Measurements from ENCODE around the gene SCYGR2.

DNA sequence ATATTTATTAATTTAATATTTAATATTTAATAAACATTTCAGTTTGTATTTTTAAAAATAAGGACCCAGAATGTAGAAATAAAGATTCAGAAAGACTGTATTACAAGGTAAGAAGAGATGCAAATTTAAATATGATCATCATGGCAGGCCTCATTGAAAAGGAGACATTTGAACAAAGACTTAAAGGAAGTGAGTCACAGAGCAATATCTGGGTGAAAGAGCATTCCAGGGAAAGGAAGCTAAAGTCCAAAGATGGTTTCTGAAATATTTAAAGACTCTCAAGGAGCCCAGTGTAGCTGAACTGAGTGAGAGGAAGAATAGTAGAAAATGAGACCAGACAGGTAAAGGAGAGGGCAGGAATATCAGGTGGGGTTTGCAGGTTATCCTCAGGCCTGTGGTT, 24.5 kb downstream of the SCYGR2 start:
- TF ChIP-seq, protein P1, sequence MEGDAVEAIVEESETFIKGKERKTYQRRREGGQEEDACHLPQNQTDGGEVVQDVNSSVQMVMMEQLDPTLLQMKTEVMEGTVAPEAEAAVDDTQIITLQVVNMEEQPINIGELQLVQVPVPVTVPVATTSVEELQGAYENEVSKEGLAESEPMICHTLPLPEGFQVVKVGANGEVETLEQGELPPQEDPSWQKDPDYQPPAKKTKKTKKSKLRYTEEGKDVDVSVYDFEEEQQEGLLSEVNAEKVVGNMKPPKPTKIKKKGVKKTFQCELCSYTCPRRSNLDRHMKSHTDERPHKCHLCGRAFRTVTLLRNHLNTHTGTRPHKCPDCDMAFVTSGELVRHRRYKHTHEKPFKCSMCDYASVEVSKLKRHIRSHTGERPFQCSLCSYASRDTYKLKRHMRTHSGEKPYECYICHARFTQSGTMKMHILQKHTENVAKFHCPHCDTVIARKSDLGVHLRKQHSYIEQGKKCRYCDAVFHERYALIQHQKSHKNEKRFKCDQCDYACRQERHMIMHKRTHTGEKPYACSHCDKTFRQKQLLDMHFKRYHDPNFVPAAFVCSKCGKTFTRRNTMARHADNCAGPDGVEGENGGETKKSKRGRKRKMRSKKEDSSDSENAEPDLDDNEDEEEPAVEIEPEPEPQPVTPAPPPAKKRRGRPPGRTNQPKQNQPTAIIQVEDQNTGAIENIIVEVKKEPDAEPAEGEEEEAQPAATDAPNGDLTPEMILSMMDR (conservative IDR thresholded peaks at IDR 0.05; ENCODE audit: low read depth, low read length) = no peak
- TF ChIP-seq EZH2phosphoT487 (IDR thresholded peaks at IDR 0.05; ENCODE audit: borderline replicate concordance, low read length) = no peak
